GM18526 (cell line): ENCODE data around the gene TBC1D9.

Source experiments
- POLR2A ChIP-seq: IDR thresholded peaks from 3 replicates; pipeline ENCODE4 v1.6.1; 2011; ENCODE audit not compliant: insufficient read length; ENCODE audit errors: extremely low read depth

The TBC1D9 gene

DNA sequence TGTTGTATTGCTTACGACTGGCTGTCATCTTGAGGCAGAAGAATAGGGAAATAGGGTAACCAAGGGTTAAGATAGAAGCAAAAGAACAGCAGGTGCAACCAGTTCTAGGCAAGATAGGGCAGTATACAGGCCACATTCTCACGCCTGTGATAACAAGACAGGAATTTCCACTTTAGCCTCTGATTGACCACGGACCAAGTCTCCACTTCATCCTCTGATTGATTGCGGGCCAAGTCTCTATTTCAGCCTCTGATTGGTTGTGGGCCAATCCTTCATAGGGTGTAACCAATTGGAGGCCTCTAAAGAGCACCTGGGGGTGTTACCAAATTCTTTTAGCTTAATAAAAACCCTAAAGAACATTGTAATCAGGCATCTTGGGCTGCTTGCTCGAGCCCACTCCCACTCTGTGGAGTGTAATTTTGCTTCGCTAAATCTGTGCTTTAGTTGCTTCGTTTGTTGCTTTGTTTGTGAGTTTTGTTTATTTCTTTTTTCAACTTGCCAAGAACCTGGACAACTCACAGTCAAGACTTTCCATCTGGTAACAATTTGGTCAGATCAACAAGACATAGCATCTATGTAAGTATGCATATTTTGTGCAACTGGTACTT lies 8.7 kb upstream of the TBC1D9 start:
- no peak for TF ChIP-seq POLR2A

DNA sequence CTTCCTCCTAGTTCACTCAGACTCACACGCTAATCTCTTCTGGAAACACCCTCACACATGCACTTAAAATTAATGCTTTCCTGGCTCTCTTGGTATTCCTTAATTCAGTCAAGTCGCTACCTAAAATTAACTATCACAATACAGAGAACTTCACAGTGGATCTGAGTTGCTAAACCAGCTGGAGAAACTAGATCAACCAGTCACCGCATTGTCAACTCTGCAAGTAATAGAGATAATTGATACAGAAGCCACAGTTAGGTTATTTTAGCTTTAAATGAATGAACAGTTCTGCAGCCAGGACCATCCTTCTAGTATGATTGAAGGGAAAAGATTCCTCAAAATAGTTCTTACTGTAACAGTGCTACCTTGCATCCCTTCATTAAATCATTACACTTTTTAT lies 6.0 kb upstream of the TBC1D9 start:
- TF ChIP-seq POLR2A: no peak

DNA sequence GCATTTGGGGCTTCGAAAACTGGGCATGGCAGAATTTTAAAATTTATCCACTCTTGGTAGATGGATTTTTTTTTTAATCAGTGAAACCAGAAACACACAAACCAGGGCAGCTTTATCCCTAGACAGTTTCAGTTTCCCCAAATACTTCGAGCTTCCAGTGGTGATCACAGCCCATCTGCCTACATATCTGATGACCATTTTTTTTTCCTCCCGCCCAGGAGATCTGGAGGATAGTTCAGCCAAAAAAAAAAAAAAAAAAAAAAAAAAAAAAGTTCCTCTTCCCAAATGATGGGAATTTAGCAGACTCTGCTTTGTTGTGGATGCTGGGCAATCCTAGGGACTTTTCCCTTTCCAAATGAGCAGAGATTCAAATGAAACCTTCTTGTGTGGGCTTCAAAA lies 1.0 kb upstream of the TBC1D9 start:
- TF ChIP-seq POLR2A: no peak

DNA sequence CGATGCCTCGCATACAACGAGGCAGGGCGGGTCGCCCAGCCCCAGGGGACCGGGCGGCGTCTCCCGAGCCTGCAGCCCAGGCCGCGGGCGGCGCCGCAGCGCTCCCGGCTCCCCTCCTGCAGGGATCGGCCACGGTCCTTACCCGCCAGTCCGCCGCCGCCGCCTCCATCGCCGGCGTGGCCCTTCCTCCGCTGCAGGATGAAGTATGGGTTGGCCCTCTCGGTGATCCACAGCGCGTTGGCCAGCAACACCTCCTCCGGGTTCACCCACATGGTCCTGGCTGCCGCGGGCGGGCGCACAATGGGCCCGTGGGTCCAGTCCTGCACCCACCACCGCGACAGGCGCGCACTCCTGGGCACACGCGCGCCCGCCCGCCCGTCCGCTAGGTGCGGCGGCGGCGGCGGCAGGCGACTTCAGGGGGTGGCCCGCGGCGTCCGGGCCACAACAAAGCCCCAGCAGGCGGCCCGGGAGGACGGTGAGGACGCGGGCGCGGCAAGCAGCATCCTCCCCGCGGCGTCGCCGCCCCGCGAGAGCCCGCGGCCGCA lies 339 bp downstream of the TBC1D9 start:
- TF ChIP-seq POLR2A: no peak

DNA sequence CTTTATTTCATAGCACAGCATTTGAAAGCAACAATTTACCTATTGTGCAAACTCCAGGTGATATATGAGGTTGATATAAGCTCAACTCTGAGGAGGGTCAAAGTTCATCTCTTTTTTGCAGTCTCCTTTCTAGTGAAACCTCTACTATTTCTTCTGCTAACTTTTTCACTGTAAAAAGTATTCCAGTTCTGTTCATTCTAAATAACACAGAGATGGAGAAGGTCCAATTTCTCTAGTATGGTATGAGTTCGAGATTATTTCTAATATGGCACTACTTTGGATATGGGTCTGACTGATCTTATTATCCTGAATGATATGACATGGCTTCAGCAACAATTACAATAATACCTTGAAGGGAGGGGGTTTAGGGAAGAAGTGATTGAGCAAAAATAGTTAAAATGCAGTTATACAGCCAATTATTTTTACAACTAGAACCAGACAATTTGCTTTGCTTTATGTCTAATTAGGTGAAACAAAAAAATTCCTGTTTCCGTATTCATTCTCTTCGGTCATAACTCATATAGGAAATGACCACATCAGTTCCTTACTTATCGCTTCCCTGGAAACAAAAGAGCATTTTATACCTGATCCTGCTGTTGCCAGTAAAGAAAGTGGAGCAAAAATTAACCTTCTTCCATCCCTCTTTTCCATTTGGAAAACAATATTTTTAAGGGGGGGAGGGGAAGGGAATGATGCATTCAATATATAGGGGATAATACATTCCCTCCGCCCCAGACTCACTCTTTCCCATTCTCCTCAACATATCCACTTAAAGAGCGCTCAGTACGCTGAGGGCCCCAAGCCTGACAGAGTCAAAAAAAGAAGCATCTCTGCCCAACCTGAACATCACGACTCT lies 1.0 kb downstream of the TBC1D9 start:
- no peak for TF ChIP-seq POLR2A

DNA sequence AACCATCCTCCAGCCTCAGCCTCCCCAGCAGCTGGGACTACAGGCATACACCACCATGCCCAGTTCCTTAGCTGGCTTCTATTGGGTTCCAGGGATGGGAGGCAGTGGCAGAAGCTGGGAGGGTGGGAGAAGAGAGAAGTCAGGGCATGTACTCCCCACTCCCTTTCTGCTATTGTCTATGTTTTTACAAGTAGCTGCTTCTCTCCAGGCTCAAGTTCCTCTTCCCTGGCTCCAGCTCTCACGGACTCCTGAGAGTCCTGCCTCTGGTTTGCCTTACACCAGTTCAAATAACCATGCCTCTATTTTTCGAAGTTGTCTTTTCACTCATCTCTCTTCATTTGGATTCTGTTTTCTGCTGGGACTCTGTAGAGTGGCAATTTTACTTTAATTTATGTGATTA lies 2.9 kb downstream of the TBC1D9 start:
- TF ChIP-seq POLR2A: no peak

DNA sequence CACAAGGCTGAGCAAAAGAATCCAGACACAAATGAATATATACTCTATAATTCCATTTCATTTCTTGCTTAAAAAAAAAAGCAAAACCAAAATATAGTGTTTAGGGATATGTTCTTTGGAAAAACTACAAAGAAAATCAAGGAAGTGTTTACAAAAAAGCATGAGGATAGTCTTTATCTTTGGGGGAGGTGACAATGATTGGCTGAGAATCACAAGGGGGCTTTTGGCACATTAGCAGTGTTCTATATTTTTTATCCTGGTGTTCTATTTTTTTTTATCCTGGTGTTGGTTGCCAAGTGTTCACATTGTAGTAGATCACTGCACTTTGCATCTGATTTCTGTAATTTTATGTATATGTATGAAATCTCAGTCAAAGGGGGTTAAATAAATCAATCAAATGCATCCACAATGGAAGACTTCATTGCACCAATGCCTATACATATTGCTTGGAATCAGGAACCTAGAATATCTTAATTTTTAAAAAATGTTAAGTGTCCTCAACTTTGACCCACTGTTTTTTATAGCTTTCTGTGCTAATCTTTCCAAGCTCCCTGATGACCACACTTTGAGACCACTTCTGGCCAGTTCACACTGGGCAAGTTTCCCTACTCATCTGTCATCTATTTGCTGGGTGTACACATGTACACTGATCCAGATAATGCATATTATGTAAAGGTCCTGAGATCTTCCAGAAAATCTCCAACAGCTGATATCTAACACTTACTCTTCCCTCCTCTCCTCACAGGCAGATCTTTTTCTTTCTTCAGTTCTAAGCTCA lies 3.7 kb downstream of the TBC1D9 start:
- TF ChIP-seq POLR2A: no peak

DNA sequence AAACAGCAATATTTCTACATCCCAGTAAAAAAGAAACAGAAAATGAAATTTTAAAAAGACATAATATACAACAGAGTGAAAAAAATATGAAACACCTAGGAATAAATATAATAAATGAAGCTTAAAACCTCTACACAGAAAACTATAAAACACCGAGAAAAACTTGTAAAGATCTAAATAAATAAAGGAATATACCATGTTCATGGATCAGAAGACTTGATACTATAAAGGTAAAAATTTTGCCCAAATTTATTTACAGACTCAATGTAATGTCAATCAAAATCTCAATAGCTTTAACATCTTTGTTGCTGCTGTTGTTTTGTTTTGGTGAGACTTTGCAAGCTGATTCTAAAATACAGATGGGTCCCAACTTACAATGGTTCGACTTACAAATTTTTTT lies 5.7 kb downstream of the TBC1D9 start:
- no peak for TF ChIP-seq POLR2A

DNA sequence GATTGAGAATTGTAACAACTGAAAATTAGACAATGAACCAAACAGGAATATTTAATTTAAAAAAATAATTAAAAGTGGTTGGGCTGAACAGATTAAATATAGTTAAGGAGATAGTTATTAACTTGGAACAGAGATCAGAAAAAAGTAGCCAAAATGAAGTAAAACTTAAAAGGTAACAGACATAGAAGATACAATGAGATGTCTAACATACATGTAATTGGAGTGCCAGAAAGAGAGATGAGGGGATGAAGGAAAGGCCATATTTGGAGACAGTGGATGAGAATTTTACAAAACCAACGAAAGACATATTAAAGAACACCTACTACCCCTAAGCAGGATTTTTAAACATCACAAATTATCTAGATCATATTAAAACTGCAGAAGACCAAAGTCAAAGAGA lies 8.0 kb downstream of the TBC1D9 start:
- TF ChIP-seq POLR2A: no peak

DNA sequence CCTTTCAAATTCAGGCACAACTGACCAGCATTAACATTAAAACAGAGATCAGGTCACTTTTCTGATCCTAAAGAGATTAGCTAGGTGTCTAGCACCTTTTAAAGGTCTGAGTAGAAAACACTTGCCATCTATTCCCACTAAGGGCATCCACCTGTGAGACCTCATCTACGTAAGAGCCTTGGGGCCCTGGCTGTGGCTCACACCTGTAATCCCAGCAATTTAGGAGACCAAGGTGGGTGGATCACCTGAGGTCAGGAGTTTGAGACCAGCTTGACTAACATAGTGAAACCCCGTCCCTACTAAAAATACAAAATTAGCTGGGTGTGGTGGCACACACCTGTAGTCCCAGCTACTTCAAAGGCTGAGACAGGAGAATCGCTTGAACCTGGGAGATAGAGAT lies 11.8 kb downstream of the TBC1D9 start:
- TF ChIP-seq POLR2A: no peak

DNA sequence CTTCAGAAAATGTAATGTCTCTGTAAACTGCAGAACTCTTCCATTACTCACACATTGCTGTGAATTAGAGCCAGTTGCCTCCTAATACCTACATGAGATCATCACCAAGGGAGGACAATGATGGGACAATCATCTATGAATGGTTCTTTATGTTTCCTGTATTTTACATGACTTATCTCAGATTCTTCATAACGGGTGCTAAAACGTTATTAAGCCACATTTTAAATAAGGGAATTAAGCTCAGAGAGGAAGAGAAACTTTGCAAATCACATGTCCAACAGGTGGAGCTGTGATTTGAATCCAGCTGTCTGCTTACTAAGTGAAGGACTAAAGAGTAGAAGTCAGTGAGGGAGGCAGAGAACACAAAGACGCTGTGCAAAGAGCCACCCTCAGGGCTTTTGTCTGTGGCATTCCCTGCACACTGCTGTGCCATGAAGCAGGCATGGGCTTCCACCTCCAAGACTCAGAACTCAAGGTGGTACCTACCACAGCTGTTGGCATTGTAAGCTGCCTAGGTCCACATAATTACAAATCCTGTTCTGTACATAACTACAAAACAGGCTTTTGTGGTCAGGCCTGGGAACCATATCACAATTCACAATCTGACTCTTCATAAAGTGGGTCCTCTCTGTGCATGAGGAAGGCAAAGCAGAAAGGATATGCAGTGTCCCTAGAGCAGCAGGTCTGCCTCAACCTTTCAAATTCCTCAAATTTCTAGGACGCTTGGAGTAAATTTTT lies 12.8 kb downstream of the TBC1D9 start:
- TF ChIP-seq POLR2A: no peak

DNA sequence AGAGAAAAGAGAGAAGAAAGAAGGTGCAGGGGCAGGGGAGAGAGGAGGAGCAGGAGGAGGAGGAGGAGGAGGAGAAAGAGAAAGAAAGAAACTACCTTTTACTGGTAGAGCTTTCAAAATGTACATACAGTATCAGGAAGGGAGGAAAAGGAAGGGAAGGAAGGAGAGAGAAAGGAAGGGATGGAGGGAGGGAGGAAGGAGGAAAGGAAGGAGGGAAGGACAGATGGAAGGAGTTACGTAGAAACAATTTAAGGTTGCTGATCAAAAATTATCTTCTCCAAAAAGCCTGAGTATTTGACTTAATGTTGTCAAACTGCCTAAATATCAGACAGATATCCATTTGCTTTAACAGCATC lies 13.4 kb downstream of the TBC1D9 start:
- TF ChIP-seq POLR2A: no peak

DNA sequence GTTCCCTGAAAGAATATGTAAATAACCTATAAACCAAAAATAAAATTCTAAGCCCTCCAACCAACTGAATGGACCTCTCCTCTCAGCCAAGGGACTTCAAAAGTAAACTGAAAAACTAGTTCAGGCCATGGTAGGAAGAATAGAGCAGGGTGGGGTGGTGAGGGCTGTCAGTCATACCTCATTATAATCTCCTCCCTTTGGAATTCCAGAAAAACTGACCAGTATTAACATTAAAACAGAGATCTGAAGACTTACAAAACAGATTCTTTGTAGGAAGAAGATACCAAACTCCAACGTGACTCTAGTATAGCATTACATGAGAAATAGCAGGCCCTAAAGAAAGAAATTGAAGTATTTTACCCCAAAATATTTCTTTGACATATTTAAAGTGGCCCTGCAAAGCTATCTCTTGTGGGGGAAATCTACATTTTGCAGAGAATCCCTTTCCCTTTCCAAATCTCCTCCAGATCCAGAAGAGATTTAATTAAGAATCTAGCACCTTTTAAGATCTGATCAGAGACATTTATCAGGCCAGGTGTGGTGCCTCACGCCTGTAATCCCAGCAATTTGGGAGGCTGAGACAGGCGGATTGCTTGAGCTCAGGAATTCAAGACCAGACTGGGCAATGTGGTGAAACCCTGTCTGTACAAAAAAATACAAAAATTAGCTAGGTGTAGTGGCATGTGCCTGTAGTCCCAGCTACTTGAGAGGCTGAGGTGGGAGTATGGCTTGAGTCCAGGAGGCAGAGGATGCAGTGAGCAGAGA lies 15.1 kb downstream of the TBC1D9 start:
- TF ChIP-seq POLR2A: no peak

DNA sequence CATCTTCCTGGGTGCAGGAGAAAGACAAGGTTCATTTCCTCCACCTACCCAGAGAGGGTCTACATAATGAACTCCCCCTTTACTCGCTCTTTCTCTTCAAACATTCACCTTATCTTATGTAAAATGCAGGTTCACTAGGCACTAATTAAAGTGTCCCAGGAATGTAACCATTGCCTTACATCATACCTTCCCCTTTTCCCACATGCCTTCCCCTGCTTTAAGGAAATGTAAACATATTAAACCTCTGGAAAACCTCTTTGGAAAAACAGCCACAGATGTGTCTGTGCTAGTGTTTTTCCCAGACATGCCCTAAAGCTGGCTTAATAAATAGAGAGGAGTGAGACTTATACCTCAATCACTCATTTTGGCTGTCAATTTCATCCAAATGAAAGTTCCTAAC lies 15.8 kb downstream of the TBC1D9 start:
- no peak for TF ChIP-seq POLR2A
